ENCODE measurements around the gene GJA4. TPM values are rescaled to one million over a fixed set of nuclear protein-coding genes. Genes with fewer than 3 reads are reported as not detected.

GJA4 gene
- total RNA-seq, 1 experiment from 2014 or later = not detected

DNA sequence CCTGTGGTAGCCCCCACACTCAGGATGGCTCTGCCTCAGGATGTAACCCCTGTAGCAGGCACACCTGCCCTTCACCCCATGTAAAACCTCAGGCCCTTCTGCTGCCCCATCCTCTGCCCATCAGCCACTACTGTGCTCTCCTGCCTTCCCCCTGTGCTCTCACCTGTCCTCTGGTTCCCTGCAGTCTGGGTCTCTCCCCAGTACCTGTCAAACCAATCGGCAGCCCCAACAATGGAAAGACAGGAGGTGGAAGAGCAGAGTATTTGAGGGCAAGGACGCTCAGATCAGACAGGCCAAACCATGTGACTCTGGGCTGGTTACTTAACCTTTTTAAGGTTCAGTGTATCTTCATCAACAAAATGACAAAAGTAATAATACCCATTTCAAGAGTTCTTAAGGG is 35.8 kb downstream of the GJA4 start:
- ChIA-PET POLR2A (ENCODE audit: low non-redundant PET) (no interaction called here), CTCF (no interaction called here)
- H3K27me3 ChIP-seq (replicated peaks; ENCODE audit: insufficient read depth, low read depth, low read length, poor library complexity) = no peaks in the 10 kb centered on the region
- DNase-seq (ENCODE audit: low spot score) = no peak
- no peak overlapping the region for H3K4me3 ChIP-seq (ENCODE audit: low read depth, low read length, poor library complexity, severe bottlenecking)
- H3K27ac ChIP-seq (ENCODE audit: low read depth, low read length, poor library complexity, severe bottlenecking) = no peak overlapping the region
- TF ChIP-seq EZH2 (IDR thresholded peaks at IDR 0.05; ENCODE audit: borderline replicate concordance, low read depth, low read length, poor library complexity, severe bottlenecking) (no peak), CTCF (conservative IDR thresholded peaks at IDR 0.05; ENCODE audit: low read depth, low read length) (no peak)
- intact Hi-C loops (cut with micrococcal nuclease; ENCODE audit: unreplicated experiment) = no loop called here
- no peaks in the 10 kb centered on the region for H3K36me3 ChIP-seq (ENCODE audit: insufficient read depth, low read length, poor library complexity, severe bottlenecking)
- no peaks in the 10 kb centered on the region for H3K9me3 ChIP-seq (ENCODE audit: low read depth, low read length, poor library complexity, severe bottlenecking)
- no peaks in the 10 kb centered on the region for H3K4me1 ChIP-seq (ENCODE audit: insufficient read depth, low read length, poor library complexity, severe bottlenecking)
- no TSS peak for BruUV-seq (replicated peaks)

GRCh38 chr1:34829250-34829649 is 36.5 kb downstream of the GJA4 start:
- Histone ChIP-seq H3K27me3 (replicated peaks; ENCODE audit: insufficient read depth, low read depth, low read length, poor library complexity) (no peaks in the 10 kb centered on the region), H3K9me3 (ENCODE audit: low read depth, low read length, poor library complexity, severe bottlenecking) (no peaks in the 10 kb centered on the region), H3K36me3 (ENCODE audit: insufficient read depth, low read length, poor library complexity, severe bottlenecking) (no peaks in the 10 kb centered on the region), H3K27ac (ENCODE audit: low read depth, low read length, poor library complexity, severe bottlenecking) (no peak overlapping the region), H3K4me3 (ENCODE audit: low read depth, low read length, poor library complexity, severe bottlenecking) (no peak overlapping the region), H3K4me1 (ENCODE audit: insufficient read depth, low read length, poor library complexity, severe bottlenecking) (no peaks in the 10 kb centered on the region)
- intact Hi-C loops (cut with micrococcal nuclease; ENCODE audit: unreplicated experiment) = no loop called here
- ChIA-PET POLR2A (ENCODE audit: low non-redundant PET) (no interaction called here), CTCF (no interaction called here)
- no TSS peak for BruUV-seq (replicated peaks)
- DNase-seq (ENCODE audit: low spot score) = no peak
- TF ChIP-seq CTCF (conservative IDR thresholded peaks at IDR 0.05; ENCODE audit: low read depth, low read length) (no peak), EZH2 (IDR thresholded peaks at IDR 0.05; ENCODE audit: borderline replicate concordance, low read depth, low read length, poor library complexity, severe bottlenecking) (no peak)

- intact Hi-C loops (cut with micrococcal nuclease; ENCODE audit: unreplicated experiment) = no loop called here
- ChIA-PET POLR2A (ENCODE audit: low non-redundant PET) (no interaction called here), CTCF (no interaction called here)
- no peak for DNase-seq (ENCODE audit: low spot score)
- no peaks in the 10 kb centered on the region for H3K27me3 ChIP-seq (replicated peaks; ENCODE audit: insufficient read depth, low read depth, low read length, poor library complexity)
- H3K27ac ChIP-seq (ENCODE audit: low read depth, low read length, poor library complexity, severe bottlenecking) = no peak overlapping the region
- H3K4me1 ChIP-seq (ENCODE audit: insufficient read depth, low read length, poor library complexity, severe bottlenecking) = no peaks in the 10 kb centered on the region
- no peak overlapping the region for H3K4me3 ChIP-seq (ENCODE audit: low read depth, low read length, poor library complexity, severe bottlenecking)
- BruUV-seq (replicated peaks) = no TSS peak
- TF ChIP-seq EZH2 (IDR thresholded peaks at IDR 0.05; ENCODE audit: borderline replicate concordance, low read depth, low read length, poor library complexity, severe bottlenecking) (no peak), CTCF (conservative IDR thresholded peaks at IDR 0.05; ENCODE audit: low read depth, low read length) (no peak)
- no peaks in the 10 kb centered on the region for H3K36me3 ChIP-seq (ENCODE audit: insufficient read depth, low read length, poor library complexity, severe bottlenecking)
- H3K9me3 ChIP-seq (ENCODE audit: low read depth, low read length, poor library complexity, severe bottlenecking) = no peaks in the 10 kb centered on the region
These were observed 39.0 kb downstream of the GJA4 start for GRCh38 chr1:34831721-34832246.

All from A673 (cell line).